ENCODE results near the gene CHCHD6. TPM values are rescaled to one million over a fixed set of nuclear protein-coding genes. Genes with fewer than 3 reads are reported as not detected.

Gene CHCHD6
- total RNA-seq, 2 experiments from 2014 or later: 16.6 to 21.2 TPM

GRCh38 chr3:126897943-126898342 is 193.9 kb downstream of the CHCHD6 start:
- POLR2A ChIA-PET: no interaction called here
- intact Hi-C loops (cut with micrococcal nuclease): no loop called here
- Mint-ChIP-seq H3K4me3 (no peak overlapping the region), H3K27ac (no peak overlapping the region), H3K9me3 (no peaks in the 10 kb centered on the region), H3K36me3 (ENCODE audit: low read depth) (peaks cover 3% of the 10 kb centered on the region), H3K4me1 (ENCODE audit: low read depth) (no peaks in the 10 kb centered on the region), H3K27me3 (no peaks in the 10 kb centered on the region)
- no peak for TF ChIP-seq CTCF (IDR thresholded peaks at IDR 0.05)
- CTCF ChIA-PET: no interaction called here
- DNase-seq (no peak), ATAC-seq (no peak)

GRCh38 chr3:126900859-126901540 is 197.0 kb downstream of the CHCHD6 start:
- H3K36me3 Mint-ChIP-seq (ENCODE audit: low read depth): peaks cover 3% of the 10 kb centered on the region
- ChIA-PET CTCF (no interaction called here), POLR2A (no interaction called here)
- H3K27ac Mint-ChIP-seq: no peak overlapping the region
- H3K4me3 Mint-ChIP-seq: no peak overlapping the region
- H3K9me3 Mint-ChIP-seq: no peaks in the 10 kb centered on the region
- TF ChIP-seq CTCF (IDR thresholded peaks at IDR 0.05): no peak
- no peaks in the 10 kb centered on the region for H3K27me3 Mint-ChIP-seq
- DNase-seq (no peak), ATAC-seq (no peak)
- intact Hi-C loops (cut with micrococcal nuclease): no loop called here
- H3K4me1 Mint-ChIP-seq (ENCODE audit: low read depth): no peaks in the 10 kb centered on the region

GRCh38 chr3:126901631-126902030 is 197.6 kb downstream of the CHCHD6 start:
- Mint-ChIP-seq H3K4me1 (ENCODE audit: low read depth) (no peaks in the 10 kb centered on the region), H3K36me3 (ENCODE audit: low read depth) (peaks cover 3% of the 10 kb centered on the region), H3K4me3 (no peak overlapping the region), H3K27ac (no peak overlapping the region), H3K9me3 (no peaks in the 10 kb centered on the region), H3K27me3 (no peaks in the 10 kb centered on the region)
- DNase-seq (no peak), ATAC-seq (no peak)
- TF ChIP-seq CTCF (IDR thresholded peaks at IDR 0.05): no peak
- POLR2A ChIA-PET: no interaction called here
- CTCF ChIA-PET: no interaction called here
- intact Hi-C loops (cut with micrococcal nuclease): no loop called here

- Mint-ChIP-seq H3K4me3 (no peak overlapping the region), H3K9me3 (no peaks in the 10 kb centered on the region), H3K27ac (no peak overlapping the region), H3K4me1 (ENCODE audit: low read depth) (peaks cover 2% of the 10 kb centered on the region), H3K36me3 (ENCODE audit: low read depth) (peaks cover 3% of the 10 kb centered on the region), H3K27me3 (no peaks in the 10 kb centered on the region)
- ATAC-seq (no peak), DNase-seq (no peak)
- ChIA-PET POLR2A (no interaction called here), CTCF (no interaction called here)
- TF ChIP-seq CTCF (IDR thresholded peaks at IDR 0.05): no peak
- intact Hi-C loops (cut with micrococcal nuclease): no loop called here
Measured at GRCh38 chr3:126903521-126903920, 199.5 kb downstream of the CHCHD6 start.

GRCh38 chr3:126907557-126907956 is 203.5 kb downstream of the CHCHD6 start:
- no peak for TF ChIP-seq CTCF (IDR thresholded peaks at IDR 0.05)
- Mint-ChIP-seq H3K4me3 (no peak overlapping the region), H3K4me1 (ENCODE audit: low read depth) (peaks cover 38% of the 10 kb centered on the region), H3K9me3 (peaks cover 2% of the 10 kb centered on the region), H3K36me3 (ENCODE audit: low read depth) (peaks cover 15% of the 10 kb centered on the region), H3K27me3 (no peaks in the 10 kb centered on the region), H3K27ac (no peak overlapping the region)
- ATAC-seq (no peak), DNase-seq (no peak)
- POLR2A ChIA-PET: no interaction called here
- intact Hi-C loops (cut with micrococcal nuclease): no loop called here
- CTCF ChIA-PET: no interaction called here

Measured in activated CD8-positive, alpha-beta T cell treated with anti-CD3 and anti-CD28 coated beads for 36 hours (primary cell).